ENCODE results near the gene DUOX1. TPM values are rescaled to one million over a fixed set of nuclear protein-coding genes. Genes with fewer than 3 reads are reported as not detected.

DUOX1 gene
- total and polyA plus RNA-seq, 2 donors (not counting 3 experiments of a cell fraction or from before 2014, with no cell fraction given), result not detected

DNA sequence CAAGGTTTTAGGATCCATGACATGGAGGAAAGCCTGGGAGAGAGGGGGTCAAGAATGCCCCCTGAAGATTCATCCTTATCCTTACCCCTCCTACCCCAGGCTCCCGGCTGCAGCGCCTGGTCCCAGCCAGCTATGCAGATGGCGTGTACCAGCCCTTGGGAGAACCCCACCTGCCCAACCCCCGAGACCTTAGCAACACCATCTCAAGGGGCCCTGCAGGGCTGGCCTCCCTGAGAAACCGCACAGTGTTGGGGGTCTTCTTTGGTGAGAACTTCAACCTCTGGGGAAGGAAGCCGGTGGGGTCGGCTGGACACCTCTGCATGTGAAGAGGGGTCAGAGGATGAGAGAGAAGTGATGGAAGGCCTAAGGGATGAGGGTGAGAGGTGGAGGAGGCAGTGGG is 4.3 kb downstream of the DUOX1 start:
- no peak overlapping the region for H3K27ac ChIP-seq (ENCODE audit: insufficient read depth, low read depth, low read length)
- DNase-seq (ENCODE audit: low read depth, low spot score), result no peak
- H3K36me3 ChIP-seq (ENCODE audit: control insufficient read depth in 2 of 2, extremely low read depth in 1 of 2, insufficient read depth in 2 of 2, low read length in 2 of 2), result no peaks in the 10 kb centered on the region
- FAIRE-seq, result no peak
- ChIA-PET POLR2A (no interaction called here), CTCF (interaction anchor here (2.4 to 3.5 kb wide), 2 partner anchors 10 to 16 kb away, joined by 10 to 22 read pairs; no protein-coding TSS in a partner anchor)
- TF ChIP-seq POLR2AphosphoS5 (IDR thresholded peaks at IDR 0.05; ENCODE audit: insufficient read depth, low read depth, low read length), result no peak
- TF ChIP-seq JUN (IDR thresholded peaks at IDR 0.05; ENCODE audit: borderline replicate concordance, insufficient read depth, insufficient read length, low read depth), result no peak
- no peak for TF ChIP-seq EZH2 (IDR thresholded peaks at IDR 0.05; ENCODE audit: borderline replicate concordance, low read depth, low read length, severe bottlenecking)
- no peak for TF ChIP-seq GATA2 (IDR thresholded peaks at IDR 0.05; ENCODE audit: insufficient read depth, insufficient read length, low read depth, low read length)
- no peak for TF ChIP-seq FOS (IDR thresholded peaks at IDR 0.05; ENCODE audit: borderline replicate concordance, insufficient read depth, low read length)
- no peak for TF ChIP-seq MYC (IDR thresholded peaks at IDR 0.05; ENCODE audit: low read depth, low read length)
- dilution Hi-C loops (cut with MboI; ENCODE audit: extremely low pct_ligation_motif_present, low sequenced_read_pairs) (no loop called here), intact Hi-C loops (cut with micrococcal nuclease) (no loop called here)
- H3K79me2 ChIP-seq (ENCODE audit: control insufficient read depth, insufficient read depth, low read length), result no peaks in the 10 kb centered on the region
- no peaks in the 10 kb centered on the region for H3K9me1 ChIP-seq (replicated peaks; ENCODE audit: control insufficient read depth, extremely low read depth, insufficient read depth, low read length)
- no TSS peak for BruUV-seq (replicated peaks)
- no peak overlapping the region for H3K4me3 ChIP-seq (replicated peaks in 1 of 3; ENCODE audit: insufficient read depth in 1 of 3, low read depth in 1 of 3, low read length in 3 of 3)
- no peaks in the 10 kb centered on the region for H3K4me1 ChIP-seq (ENCODE audit: control insufficient read depth, extremely low read depth, insufficient read depth, low read length)
- no peaks in the 10 kb centered on the region for H4K20me1 ChIP-seq (replicated peaks; ENCODE audit: control insufficient read depth, extremely low read depth, insufficient read depth, low read length)
- H3K9me3 ChIP-seq (replicated peaks; ENCODE audit: control insufficient read depth, insufficient read depth, low read length), result no peaks in the 10 kb centered on the region
- no peak overlapping the region for H3K9ac ChIP-seq (replicated peaks; ENCODE audit: extremely low read depth, insufficient read depth, low read length)
- no peak overlapping the region for H2AFZ ChIP-seq (ENCODE audit: low read depth, low read length)
- H3K4me2 ChIP-seq (ENCODE audit: insufficient read depth, low read length), result no peak overlapping the region
- H3K27me3 ChIP-seq (ENCODE audit: control insufficient read depth in 2 of 2, insufficient read depth in 2 of 2, low read length in 2 of 2), result peaks cover 64 to 67% of the 10 kb centered on the region in 2 experiments
